HCT116 (cell line): ENCODE measurements around the gene WLS. TPM values are rescaled to one million over a fixed set of nuclear protein-coding genes. Genes with fewer than 3 reads are reported as not detected.

Source experiments
- ATAC-seq: fragments of 200-7000 bp; cut with Tn5 transposase; 2 replicates; pipeline ENCODE4 v1.9.1; 2020; ENCODE audit warnings: mild to moderate bottlenecking, moderate library complexity
- BruUV-seq: library from RNA; stranded (reverse); fragments of 400-500 nt; replicated peaks from 2 replicates; lab custom pipeline; 2021; lab: Mats Ljungman, UMichigan
- CTCF ChIA-PET: fragments of 300-600 bp; sonication (Branson Sonifier 250); formaldehyde crosslinking; loops from one replicate; lab custom pipeline; 2021; ENCODE audit warnings: antibody characterized with exemption; lab: Charles Lee
- POLR2A ChIA-PET: fragments of 300-600, 350-600 bp; sonication (Branson Sonifier 250); formaldehyde crosslinking; loops from one replicate; lab custom pipeline; 2021; ENCODE audit warnings: antibody characterized with exemption; lab: Charles Lee
- RAD21 ChIA-PET, 2 experiments: fragments of 300-600 bp; sonication (Branson Sonifier 250); formaldehyde crosslinking; loops; one replicate each; lab custom pipeline; 2023; ENCODE audit warnings: low total read pairs in 2 of 2; ENCODE audit not compliant: uncharacterized antibody in 2 of 2, unreplicated experiment in 2 of 2, low non-redundant PET in 1 of 2; lab: Charles Lee
- DNase-seq: peaks from one replicate; pipeline ENCODE4 v3.0.0-alpha.2; 2010; ENCODE audit warnings: low read depth, low spot score
- H2AFZ ChIP-seq: fragments of 200-600 bp; shearing (Covaris generic), sonication (generic); 2 replicates; pipeline ENCODE4 v1.6.1; 2017; ENCODE audit warnings: low read depth, mixed run types, mixed read lengths, antibody characterized with exemption, low read length; ENCODE audit not compliant: poor library complexity, severe bottlenecking
- H3K27ac ChIP-seq: 2 replicates; pipeline ENCODE4 v1.5.1; 2012; ENCODE audit warnings: low read depth, low read length
- H3K27me3 ChIP-seq: fragments of 200-600 bp; sonication (generic); 2 replicates; pipeline ENCODE4 v1.6.1; 2016; ENCODE audit warnings: mixed run types, low read length, mixed read lengths; ENCODE audit not compliant: insufficient read depth
- H3K36me3 ChIP-seq, 2 experiments: fragments of 200-500 bp in 1 of 2; fragments of 200-600 bp in 1 of 2; sonication (Bioruptor generic) in 1 of 2; sonication (generic) in 1 of 2; 2 replicates each; pipeline versions ENCODE4 v1.5.1 to v1.6.1; 2014 to 2016; ENCODE audit warnings: low read length in 2 of 2, inconsistent platforms in 1 of 2, mixed read lengths in 1 of 2, mixed run types in 1 of 2; ENCODE audit not compliant: insufficient read depth in 2 of 2, control insufficient read depth in 1 of 2
- H3K4me1 ChIP-seq, 2 experiments: fragments of 200-600 bp in 1 of 2; sonication (generic) in 1 of 2; 2 replicates each; pipeline versions ENCODE4 v1.5.1 to v1.6.1; 2012 to 2017; ENCODE audit warnings: low read length in 2 of 2, inconsistent platforms in 1 of 2, mild to moderate bottlenecking in 1 of 2, mixed read lengths in 1 of 2, mixed run types in 1 of 2, moderate library complexity in 1 of 2; ENCODE audit not compliant: insufficient read depth in 2 of 2, control insufficient read depth in 1 of 2
- H3K4me2 ChIP-seq: fragments of 200-600 bp; sonication (generic); 2 replicates; pipeline ENCODE4 v1.6.1; 2017; ENCODE audit warnings: mixed run types, low read length, mixed read lengths
- H3K4me3 ChIP-seq, 2 experiments: fragments of 200-600 bp in 1 of 2; sonication (generic) in 1 of 2; replicated peaks in 1 of 2; 2 replicates each; pipeline ENCODE4 v1.5.1; 2011 to 2016; ENCODE audit warnings: low read length in 2 of 2, control low read depth in 1 of 2, low read depth in 1 of 2, mild to moderate bottlenecking in 1 of 2, mixed read lengths in 1 of 2, mixed run types in 1 of 2
- H3K79me2 ChIP-seq: fragments of 200-600 bp; sonication (generic); 2 replicates; pipeline ENCODE4 v1.6.1; 2017; ENCODE audit warnings: mild to moderate bottlenecking, mixed run types, low read length, moderate library complexity, mixed read lengths; ENCODE audit not compliant: insufficient read depth
- H3K9ac ChIP-seq: fragments of 200-600 bp; sonication (generic); 2 replicates; pipeline ENCODE4 v1.6.1; 2016; ENCODE audit warnings: low read length, mixed read lengths
- H3K9me2 ChIP-seq: fragments of 200-600 bp; sonication (generic), shearing (Covaris generic); 2 replicates; pipeline ENCODE4 v1.6.1; 2017; ENCODE audit warnings: mixed run types, mild to moderate bottlenecking, moderate library complexity; ENCODE audit not compliant: insufficient read depth
- H3K9me3 ChIP-seq, 2 experiments: fragments of 200-500 bp in 1 of 2; fragments of 200-600 bp in 1 of 2; sonication (Bioruptor generic) in 1 of 2; sonication (generic) in 1 of 2; 2 replicates each; pipeline ENCODE4 v1.6.1; 2014 to 2017; ENCODE audit warnings: low read length in 2 of 2, mixed read lengths in 2 of 2, inconsistent platforms in 1 of 2, low read depth in 1 of 2, mild to moderate bottlenecking in 1 of 2, mixed run types in 1 of 2, moderate library complexity in 1 of 2; ENCODE audit not compliant: control insufficient read depth in 1 of 2, insufficient read depth in 1 of 2
- H4K20me1 ChIP-seq: fragments of 200-600 bp; sonication (generic), shearing (Covaris generic); 2 replicates; pipeline ENCODE4 v1.6.1; 2017; ENCODE audit warnings: mixed run types, mild to moderate bottlenecking, moderate library complexity; ENCODE audit not compliant: insufficient read depth
- CBX3 ChIP-seq: IDR thresholded peaks from 2 replicates; pipeline ENCODE4 v1.6.1; 2012; ENCODE audit warnings: low read depth
- EGR1 ChIP-seq: IDR thresholded peaks from 2 replicates; pipeline ENCODE4 v1.6.1; 2012; ENCODE audit warnings: low read depth
- FOSL1 ChIP-seq: IDR thresholded peaks from 2 replicates; pipeline ENCODE4 v1.6.1; 2012; ENCODE audit warnings: low read depth
- JUND ChIP-seq: IDR thresholded peaks from 2 replicates; pipeline ENCODE4 v1.6.1; 2012
- RAD21 ChIP-seq: IDR thresholded peaks from 2 replicates; pipeline ENCODE4 v1.6.1; 2012; ENCODE audit warnings: low read depth, mild to moderate bottlenecking
- SIN3A ChIP-seq: IDR thresholded peaks from 2 replicates; pipeline ENCODE4 v1.6.1; 2012; ENCODE audit warnings: low read depth
- SP1 ChIP-seq: IDR thresholded peaks from 2 replicates; pipeline ENCODE4 v1.6.1; 2012; ENCODE audit warnings: low read depth
- TCF7L2 ChIP-seq: IDR thresholded peaks from 2 replicates; pipeline ENCODE4 v1.7.0; 2011; ENCODE audit warnings: borderline replicate concordance, inconsistent platforms; ENCODE audit not compliant: insufficient read depth, insufficient read length; ENCODE audit errors: extremely low read depth
- ZFX ChIP-seq: fragments of 450-650 bp; IDR thresholded peaks from 2 replicates; pipeline ENCODE4 v1.6.1; 2017
- intact Hi-C: fragments of 100-400 bp; cut with micrococcal nuclease; formaldehyde crosslinking; loops from 2 replicates; pipeline ENCODE4 v1.10.0; 2022
- total RNA-seq: library from RNA; stranded (reverse); gene quantifications from one replicate; pipeline ENCODE4 v1.2.1, GENCODE V29; 2021; ENCODE audit not compliant: unreplicated experiment
- TF ChIP-seq, protein P1 (sequence below): IDR thresholded peaks from 2 replicates; pipeline ENCODE4 v1.6.1; 2012
- TF ChIP-seq, protein P2 (sequence below), 3 experiments: fragments of 200-600 bp in 1 of 3; sonication (generic) in 1 of 3; IDR thresholded peaks in 2 of 3; conservative IDR thresholded peaks in 1 of 3; 2 replicates each; pipeline ENCODE4 v1.5.1; 2012 to 2017; ENCODE audit warnings: low read depth in 2 of 3, low read length in 2 of 3, antibody characterized with exemption in 1 of 3, borderline replicate concordance in 1 of 3, control low read depth in 1 of 3, mild to moderate bottlenecking in 1 of 3, mixed read lengths in 1 of 3, mixed run types in 1 of 3, moderate library complexity in 1 of 3; ENCODE audit not compliant: insufficient read depth in 1 of 3
- TF ChIP-seq, protein P3 (sequence below): IDR thresholded peaks from 2 replicates; pipeline ENCODE4 v1.6.1; 2012; ENCODE audit warnings: low read depth

WLS gene
- total RNA-seq, 1 experiment from 2014 or later, result 38.0 TPM

DNA sequence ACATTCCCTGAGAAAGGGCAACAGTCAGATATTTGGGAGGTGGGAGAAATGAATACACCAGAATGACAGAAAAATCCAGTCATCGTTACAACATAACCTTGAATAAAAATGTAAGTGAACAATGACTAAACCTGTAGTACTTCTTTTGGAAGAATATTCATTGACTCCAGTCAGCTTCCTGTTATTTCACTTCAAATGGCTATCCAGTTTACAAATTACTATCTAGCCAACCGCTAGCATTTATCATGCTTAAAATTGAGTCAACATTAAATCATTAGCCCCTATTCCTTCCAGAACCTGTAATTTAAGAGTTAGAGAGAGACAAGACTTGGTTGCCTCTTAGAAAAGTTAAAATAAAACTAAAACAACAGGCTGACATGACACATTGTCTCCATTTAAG, 33.6 kb downstream of the WLS start:
- intact Hi-C loops, result no loop called here
- Histone ChIP-seq H3K9me2 (no peaks in the 10 kb centered on the region), H3K9ac (no peak overlapping the region), H3K4me3 (no peak overlapping the region), H4K20me1 (no peaks in the 10 kb centered on the region), H3K4me2 (peak overlapping the region; percentile 69), H3K9me3 (no peaks in the 10 kb centered on the region), H3K27me3 (no peaks in the 10 kb centered on the region), H3K4me1 (peaks cover 28 to 36% of the 10 kb centered on the region in 2 experiments), H3K27ac (no peak overlapping the region)
- ChIA-PET RAD21 (no interaction called here), CTCF (interaction anchor here (1.7 to 2.0 kb wide), 2 partner anchors 9 to 34 kb away, joined by 4 to 5 read pairs; partner anchors contain the start of gene WLS)
- no peak for ATAC-seq
- TF ChIP-seq SIN3A (no peak), FOSL1 (no peak), RAD21 (no peak), TCF7L2 (no peak), CBX3 (no peak), JUND (no peak), SP1 (no peak), ZFX (no peak), EGR1 (no peak)
- TF ChIP-seq, protein P1, sequence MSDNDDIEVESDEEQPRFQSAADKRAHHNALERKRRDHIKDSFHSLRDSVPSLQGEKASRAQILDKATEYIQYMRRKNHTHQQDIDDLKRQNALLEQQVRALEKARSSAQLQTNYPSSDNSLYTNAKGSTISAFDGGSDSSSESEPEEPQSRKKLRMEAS, result no peak
- TF ChIP-seq, protein P2, sequence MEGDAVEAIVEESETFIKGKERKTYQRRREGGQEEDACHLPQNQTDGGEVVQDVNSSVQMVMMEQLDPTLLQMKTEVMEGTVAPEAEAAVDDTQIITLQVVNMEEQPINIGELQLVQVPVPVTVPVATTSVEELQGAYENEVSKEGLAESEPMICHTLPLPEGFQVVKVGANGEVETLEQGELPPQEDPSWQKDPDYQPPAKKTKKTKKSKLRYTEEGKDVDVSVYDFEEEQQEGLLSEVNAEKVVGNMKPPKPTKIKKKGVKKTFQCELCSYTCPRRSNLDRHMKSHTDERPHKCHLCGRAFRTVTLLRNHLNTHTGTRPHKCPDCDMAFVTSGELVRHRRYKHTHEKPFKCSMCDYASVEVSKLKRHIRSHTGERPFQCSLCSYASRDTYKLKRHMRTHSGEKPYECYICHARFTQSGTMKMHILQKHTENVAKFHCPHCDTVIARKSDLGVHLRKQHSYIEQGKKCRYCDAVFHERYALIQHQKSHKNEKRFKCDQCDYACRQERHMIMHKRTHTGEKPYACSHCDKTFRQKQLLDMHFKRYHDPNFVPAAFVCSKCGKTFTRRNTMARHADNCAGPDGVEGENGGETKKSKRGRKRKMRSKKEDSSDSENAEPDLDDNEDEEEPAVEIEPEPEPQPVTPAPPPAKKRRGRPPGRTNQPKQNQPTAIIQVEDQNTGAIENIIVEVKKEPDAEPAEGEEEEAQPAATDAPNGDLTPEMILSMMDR (IDR thresholded peaks at IDR 0.05 in 2 of 3, conservative IDR thresholded peaks at IDR 0.05 in 1 of 3; ENCODE audit: borderline replicate concordance in 1 of 3, insufficient read depth in 1 of 3, low read depth in 2 of 3, low read length in 2 of 3), result no peak
- TF ChIP-seq, protein P3, sequence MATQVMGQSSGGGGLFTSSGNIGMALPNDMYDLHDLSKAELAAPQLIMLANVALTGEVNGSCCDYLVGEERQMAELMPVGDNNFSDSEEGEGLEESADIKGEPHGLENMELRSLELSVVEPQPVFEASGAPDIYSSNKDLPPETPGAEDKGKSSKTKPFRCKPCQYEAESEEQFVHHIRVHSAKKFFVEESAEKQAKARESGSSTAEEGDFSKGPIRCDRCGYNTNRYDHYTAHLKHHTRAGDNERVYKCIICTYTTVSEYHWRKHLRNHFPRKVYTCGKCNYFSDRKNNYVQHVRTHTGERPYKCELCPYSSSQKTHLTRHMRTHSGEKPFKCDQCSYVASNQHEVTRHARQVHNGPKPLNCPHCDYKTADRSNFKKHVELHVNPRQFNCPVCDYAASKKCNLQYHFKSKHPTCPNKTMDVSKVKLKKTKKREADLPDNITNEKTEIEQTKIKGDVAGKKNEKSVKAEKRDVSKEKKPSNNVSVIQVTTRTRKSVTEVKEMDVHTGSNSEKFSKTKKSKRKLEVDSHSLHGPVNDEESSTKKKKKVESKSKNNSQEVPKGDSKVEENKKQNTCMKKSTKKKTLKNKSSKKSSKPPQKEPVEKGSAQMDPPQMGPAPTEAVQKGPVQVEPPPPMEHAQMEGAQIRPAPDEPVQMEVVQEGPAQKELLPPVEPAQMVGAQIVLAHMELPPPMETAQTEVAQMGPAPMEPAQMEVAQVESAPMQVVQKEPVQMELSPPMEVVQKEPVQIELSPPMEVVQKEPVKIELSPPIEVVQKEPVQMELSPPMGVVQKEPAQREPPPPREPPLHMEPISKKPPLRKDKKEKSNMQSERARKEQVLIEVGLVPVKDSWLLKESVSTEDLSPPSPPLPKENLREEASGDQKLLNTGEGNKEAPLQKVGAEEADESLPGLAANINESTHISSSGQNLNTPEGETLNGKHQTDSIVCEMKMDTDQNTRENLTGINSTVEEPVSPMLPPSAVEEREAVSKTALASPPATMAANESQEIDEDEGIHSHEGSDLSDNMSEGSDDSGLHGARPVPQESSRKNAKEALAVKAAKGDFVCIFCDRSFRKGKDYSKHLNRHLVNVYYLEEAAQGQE, result no peak
- TF ChIP-seq, all 23 proteins: peak for 0
- no peak for DNase-seq
- BruUV-seq, result no TSS peak
- Histone ChIP-seq H2AFZ (no peak overlapping the region), H3K36me3 (no peaks in the 10 kb centered on the region), H3K79me2 (peaks cover 10% of the 10 kb centered on the region)
- POLR2A ChIA-PET, result interaction anchor here (1.0 kb wide), 1 partner anchor 186 kb away, joined by 3 read pairs; no protein-coding TSS in a partner anchor
